ENCODE measurements around the gene PDK1. TPM values are rescaled to one million over a fixed set of nuclear protein-coding genes. Genes with fewer than 3 reads are reported as not detected.

PDK1 gene
- total RNA-seq, 1 donor from 2014 or later, result 7.3 TPM

- no peak overlapping the region for H3K4me3 Mint-ChIP-seq (ENCODE audit: unreplicated experiment)
- H3K4me1 Mint-ChIP-seq (ENCODE audit: unreplicated experiment), result peaks cover 17% of the 10 kb centered on the region
- peaks cover 2% of the 10 kb centered on the region for H3K36me3 Mint-ChIP-seq (ENCODE audit: unreplicated experiment)
- no peak for TF ChIP-seq CTCF (IDR thresholded peaks at IDR 0.05)
- no peaks in the 10 kb centered on the region for H3K27me3 Mint-ChIP-seq (ENCODE audit: unreplicated experiment)
- H3K9me3 Mint-ChIP-seq (ENCODE audit: unreplicated experiment), result no peaks in the 10 kb centered on the region
- no peak for DNase-seq (ENCODE audit: extremely low spot score, unreplicated experiment)
- no peak overlapping the region for H3K27ac Mint-ChIP-seq (ENCODE audit: unreplicated experiment)
These were observed 57.1 kb downstream of the PDK1 start for GRCh38 chr2:172613040-172613439.

- no peaks in the 10 kb centered on the region for H3K27me3 Mint-ChIP-seq (ENCODE audit: unreplicated experiment)
These were observed 57.8 kb downstream of the PDK1 start for GRCh38 chr2:172613615-172614231.

GRCh38 chr2:172614932-172615331, 59.0 kb downstream of the PDK1 start:
- H3K4me3 Mint-ChIP-seq (ENCODE audit: unreplicated experiment), result no peak overlapping the region
- H3K9me3 Mint-ChIP-seq (ENCODE audit: unreplicated experiment), result no peaks in the 10 kb centered on the region
- peaks cover 17% of the 10 kb centered on the region for H3K4me1 Mint-ChIP-seq (ENCODE audit: unreplicated experiment)
- no peak overlapping the region for H3K27ac Mint-ChIP-seq (ENCODE audit: unreplicated experiment)
- no peaks in the 10 kb centered on the region for H3K27me3 Mint-ChIP-seq (ENCODE audit: unreplicated experiment)
- no peaks in the 10 kb centered on the region for H3K36me3 Mint-ChIP-seq (ENCODE audit: unreplicated experiment)
- no peak for DNase-seq (ENCODE audit: extremely low spot score, unreplicated experiment)
- no peak for TF ChIP-seq CTCF (IDR thresholded peaks at IDR 0.05)

More at GRCh38 chr2:172613615-172614231, 57.8 kb downstream of the PDK1 start:
- H3K4me3 Mint-ChIP-seq (ENCODE audit: unreplicated experiment), result no peak overlapping the region
- no peak for TF ChIP-seq CTCF (IDR thresholded peaks at IDR 0.05)
- no peak overlapping the region for H3K27ac Mint-ChIP-seq (ENCODE audit: unreplicated experiment)
- no peak for DNase-seq (ENCODE audit: extremely low spot score, unreplicated experiment)
- H3K9me3 Mint-ChIP-seq (ENCODE audit: unreplicated experiment), result no peaks in the 10 kb centered on the region
- H3K36me3 Mint-ChIP-seq (ENCODE audit: unreplicated experiment), result no peaks in the 10 kb centered on the region
- peaks cover 17% of the 10 kb centered on the region for H3K4me1 Mint-ChIP-seq (ENCODE audit: unreplicated experiment)

GRCh38 chr2:172615727-172616261, 59.9 kb downstream of the PDK1 start:
- no peaks in the 10 kb centered on the region for H3K27me3 Mint-ChIP-seq (ENCODE audit: unreplicated experiment)
- no peaks in the 10 kb centered on the region for H3K36me3 Mint-ChIP-seq (ENCODE audit: unreplicated experiment)
- H3K4me1 Mint-ChIP-seq (ENCODE audit: unreplicated experiment), result peaks cover 9% of the 10 kb centered on the region
- no peak for DNase-seq (ENCODE audit: extremely low spot score, unreplicated experiment)
- no peak for TF ChIP-seq CTCF (IDR thresholded peaks at IDR 0.05)
- no peak overlapping the region for H3K27ac Mint-ChIP-seq (ENCODE audit: unreplicated experiment)
- no peaks in the 10 kb centered on the region for H3K9me3 Mint-ChIP-seq (ENCODE audit: unreplicated experiment)
- no peak overlapping the region for H3K4me3 Mint-ChIP-seq (ENCODE audit: unreplicated experiment)

- H3K27me3 Mint-ChIP-seq (ENCODE audit: unreplicated experiment), result no peaks in the 10 kb centered on the region
- no peak overlapping the region for H3K4me3 Mint-ChIP-seq (ENCODE audit: unreplicated experiment)
- no peaks in the 10 kb centered on the region for H3K9me3 Mint-ChIP-seq (ENCODE audit: unreplicated experiment)
- H3K27ac Mint-ChIP-seq (ENCODE audit: unreplicated experiment), result no peak overlapping the region
- no peak for DNase-seq (ENCODE audit: extremely low spot score, unreplicated experiment)
- H3K36me3 Mint-ChIP-seq (ENCODE audit: unreplicated experiment), result no peaks in the 10 kb centered on the region
- no peak for TF ChIP-seq CTCF (IDR thresholded peaks at IDR 0.05)
- H3K4me1 Mint-ChIP-seq (ENCODE audit: unreplicated experiment), result peaks cover 5% of the 10 kb centered on the region
These were observed 61.2 kb downstream of the PDK1 start for GRCh38 chr2:172617115-172617514.

All from osteocyte (in vitro differentiated cells).